ENCODE results near the gene MOGAT3.
A peak's percentile ranks its signal among the peaks of the same experiment; 100 is the strongest.

The MOGAT3 gene

DNA sequence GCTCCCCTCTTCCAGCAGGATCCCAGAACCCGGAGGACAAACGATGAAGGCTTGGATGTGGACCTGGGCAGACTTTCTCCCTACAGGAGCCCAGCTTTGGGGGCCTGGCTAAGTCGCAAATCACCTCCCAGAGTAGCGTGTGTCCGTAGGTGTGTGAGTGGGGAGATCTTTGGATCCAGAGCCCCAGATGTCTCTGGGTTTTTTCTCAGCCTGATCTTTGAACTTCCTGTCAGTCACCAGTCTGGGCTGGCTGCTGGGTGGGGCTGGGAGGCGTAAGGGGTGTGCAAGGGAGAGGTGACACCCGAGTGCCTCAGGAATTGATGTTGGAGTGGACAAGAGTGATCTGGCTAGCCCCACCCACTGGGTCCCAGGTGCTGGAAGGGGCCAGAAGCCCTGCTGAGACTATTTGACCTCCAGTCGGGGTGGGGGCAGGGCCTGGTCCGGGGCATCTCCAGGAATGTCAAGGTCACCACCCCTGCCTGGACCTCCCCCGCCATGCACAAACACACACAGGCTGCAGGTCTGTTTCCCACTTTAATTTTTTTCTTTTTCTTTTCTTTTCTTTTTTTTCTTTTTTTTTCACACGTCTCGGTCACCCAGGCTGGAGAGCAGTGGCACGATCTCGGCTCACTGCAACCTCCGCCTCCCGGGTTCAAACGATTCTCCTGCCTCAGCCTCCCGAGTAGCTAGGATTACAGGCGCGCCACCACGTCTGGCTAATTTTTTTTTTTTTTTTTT is at the start of gene MOGAT3:
Gene MOGAT3, minus strand, starts transcription at position 175 of the 738 bp plus-strand sequence. CDS start 182 bp downstream, outside the sequence.
- no peak for DNase-seq

DNA sequence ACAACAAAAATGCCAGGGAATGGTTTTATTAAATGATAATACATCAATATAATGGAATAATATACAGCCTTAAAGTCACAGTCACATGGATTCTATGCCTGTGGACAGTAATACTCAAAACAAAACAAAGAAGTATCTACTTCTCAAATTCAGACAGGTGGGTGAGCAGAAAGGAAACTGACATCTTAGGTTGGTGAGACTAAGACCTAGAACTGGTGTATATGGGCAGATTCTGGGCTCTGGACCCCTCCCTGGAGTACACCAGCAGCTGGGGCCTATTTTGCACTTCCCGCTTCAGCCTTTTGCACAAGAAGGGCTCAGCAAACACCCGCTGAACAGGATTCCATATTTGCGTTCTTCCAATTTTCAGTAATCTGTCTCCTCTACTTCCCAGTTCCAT is 49.5 kb upstream of the MOGAT3 start:
- DNase-seq = no peak

DNA sequence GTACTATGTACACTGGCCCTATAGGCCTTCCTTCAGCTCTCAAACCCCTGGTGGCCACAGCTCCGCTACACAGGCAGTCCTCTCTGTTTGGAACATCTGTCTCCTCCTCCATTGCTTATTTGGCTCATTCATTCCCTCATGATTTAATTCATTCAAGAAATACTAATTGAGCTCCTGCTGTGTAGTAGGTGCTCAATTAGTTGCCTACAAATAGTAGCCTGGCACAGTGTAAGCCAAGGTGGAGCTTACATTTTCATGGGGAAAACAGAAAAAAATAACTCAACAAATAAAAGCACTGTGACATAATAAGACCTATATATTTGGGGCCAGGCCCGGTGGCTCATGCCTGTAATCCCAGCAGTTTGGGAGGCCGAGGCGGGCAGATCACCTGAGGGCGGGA is 47.4 kb upstream of the MOGAT3 start:
- DNase-seq = no peak

GRCh38 chr7:101245147-101245668 is 44.4 kb upstream of the MOGAT3 start:
- DNase-seq = no peak

- peak; percentile 95 for DNase-seq
These were observed 43.7 kb upstream of the MOGAT3 start, which contains the start of gene FIS1 for GRCh38 chr7:101244375-101245146. FIS1 (minus strand) TSS chr7:101245081; CDS start chr7:101245004, 77 bp downstream.

- DNase-seq = no peak
These were observed 43.0 kb upstream of the MOGAT3 start for GRCh38 chr7:101243646-101244374.

GRCh38 chr7:101241443-101242349 is 40.9 kb upstream of the MOGAT3 start:
- no peak for DNase-seq

DNA sequence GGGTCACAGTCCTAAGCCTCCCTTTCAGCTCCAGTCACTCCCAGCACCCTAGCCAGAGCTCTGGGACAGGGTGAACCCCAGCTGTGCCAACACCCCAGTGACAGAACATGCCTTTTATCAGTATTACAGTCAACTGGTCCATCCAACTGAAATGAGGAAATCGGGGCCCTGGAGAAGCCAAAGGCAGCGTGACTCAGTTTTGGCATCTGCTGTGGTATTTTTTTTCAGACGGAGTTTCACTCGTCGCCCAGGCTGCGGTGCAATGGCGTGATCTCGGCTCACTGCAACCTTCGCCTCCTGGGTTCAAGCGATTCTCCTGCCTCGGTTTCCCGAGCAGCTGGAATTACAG is 40.2 kb upstream of the MOGAT3 start:
- no peak for DNase-seq

DNA sequence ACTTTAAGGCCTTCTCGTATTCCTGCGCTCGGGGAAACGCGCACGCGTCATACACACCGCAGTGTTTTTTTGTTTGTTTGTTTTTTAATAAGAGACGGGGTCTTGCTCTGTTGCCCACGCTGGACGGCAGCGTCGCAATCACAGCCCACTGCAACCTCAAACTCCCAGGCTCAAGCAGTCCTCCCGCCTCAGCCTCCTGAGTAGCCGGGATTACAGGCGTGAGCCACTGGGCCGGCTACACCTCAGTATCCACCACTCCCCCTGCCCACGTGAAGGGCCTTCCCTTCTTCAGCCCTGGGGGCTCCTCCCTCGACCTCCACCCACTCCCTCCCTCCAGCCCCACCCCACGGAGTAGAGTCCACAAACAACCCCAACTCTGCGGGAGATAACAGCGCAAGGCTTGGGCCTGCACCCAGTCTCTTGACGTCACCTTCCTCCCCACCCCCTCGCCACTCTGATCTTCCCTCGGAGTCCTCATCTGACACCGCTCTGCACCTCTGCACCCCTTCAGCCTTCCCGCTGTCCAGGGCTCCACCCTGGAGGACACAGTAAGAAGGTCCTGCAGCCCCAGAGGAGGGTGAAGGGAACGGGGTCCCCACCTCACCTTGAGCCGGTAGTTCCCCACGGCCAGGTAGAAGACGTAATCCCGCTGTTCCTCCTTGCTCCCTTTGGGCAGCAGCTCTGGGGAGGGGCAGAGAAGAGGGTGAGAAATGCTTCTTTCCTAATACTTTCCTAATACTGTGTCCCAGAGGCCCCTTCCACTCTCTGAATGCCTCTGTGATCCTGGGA is 39.6 kb upstream of the MOGAT3 start:
- DNase-seq = no peak

GRCh38 chr7:101239951-101240220 is 39.0 kb upstream of the MOGAT3 start:
- DNase-seq = no peak

GRCh38 chr7:101239191-101239950 is 38.5 kb upstream of the MOGAT3 start:
- DNase-seq = no peak

DNA sequence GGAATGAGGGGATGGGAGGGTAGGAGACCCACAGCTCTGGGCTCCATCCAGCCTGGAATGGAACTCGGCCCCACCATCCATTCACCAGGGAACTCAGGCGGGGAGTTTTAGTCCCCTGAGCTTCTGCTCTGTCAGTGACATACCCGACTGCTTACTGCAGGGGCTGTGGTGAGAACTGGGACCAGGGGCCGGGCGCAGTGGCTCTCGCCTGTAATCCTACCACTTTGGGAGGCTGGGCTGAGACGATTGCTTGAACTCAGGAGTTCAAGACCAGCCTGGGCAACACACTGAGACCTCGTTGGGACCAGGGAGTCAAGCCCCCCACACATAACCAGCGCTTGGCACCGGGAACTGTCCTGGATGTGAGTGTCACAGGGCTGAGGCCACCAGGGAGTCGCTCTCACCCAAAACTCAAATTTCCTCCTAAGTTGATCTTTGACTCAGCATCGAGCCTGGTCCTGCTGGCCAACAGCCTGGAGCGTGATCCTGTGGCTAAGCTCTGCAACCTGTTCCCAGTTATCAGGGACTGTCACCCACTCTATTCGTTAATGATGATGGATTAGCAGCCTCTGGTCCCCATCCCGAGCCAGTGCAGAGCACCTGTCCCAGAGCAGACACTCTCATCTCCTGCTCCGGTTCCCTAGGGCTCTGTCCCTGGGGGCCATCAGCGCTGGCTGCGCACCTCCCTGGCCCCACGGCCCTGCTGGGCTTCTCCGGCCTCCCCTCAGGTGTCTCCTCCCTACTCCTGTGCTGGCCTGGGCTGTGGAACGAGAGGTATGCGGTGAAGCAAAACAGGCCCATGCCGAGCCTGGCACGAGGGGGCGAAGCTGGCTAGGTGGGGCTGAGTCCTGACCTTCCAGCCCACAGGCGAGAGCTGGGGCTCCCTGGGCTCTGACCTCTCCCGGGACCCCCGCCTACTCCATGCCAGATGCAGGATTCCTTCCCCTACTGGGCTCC is 37.7 kb upstream of the MOGAT3 start:
- DNase-seq = no peak

- DNase-seq = no peak
These were observed 36.6 kb upstream of the MOGAT3 start, which contains the start of gene CLDN15 for GRCh38 chr7:101237206-101238067. CLDN15 (minus strand) TSS chr7:101237802; CDS start chr7:101237581, 221 bp downstream.

DNA sequence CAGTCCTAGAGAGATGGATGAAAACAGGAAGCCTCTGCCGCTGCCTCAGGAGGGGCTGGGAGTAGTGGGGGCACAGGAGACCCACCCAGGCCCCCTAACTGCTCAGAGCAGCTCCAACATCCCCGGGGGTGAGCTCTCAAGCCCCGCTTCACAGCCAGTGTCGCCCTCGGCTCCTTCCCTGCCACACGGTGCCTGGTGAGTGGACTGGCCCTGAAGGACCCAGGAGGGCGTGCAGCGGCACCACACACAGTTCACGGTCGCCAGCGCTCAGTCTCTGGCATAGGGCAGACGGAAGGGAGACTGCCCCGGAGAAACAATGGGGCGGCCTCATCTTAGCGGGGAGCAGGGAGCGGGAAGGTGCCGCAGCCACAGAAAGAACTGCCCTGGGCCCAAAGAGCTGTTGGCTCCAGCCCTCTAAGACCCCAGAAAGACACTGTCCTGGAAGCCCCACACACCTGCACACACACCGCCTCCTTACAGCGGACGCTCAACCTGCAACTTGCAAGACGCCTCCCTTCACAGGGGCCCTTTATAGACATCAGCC is 35.5 kb upstream of the MOGAT3 start:
- DNase-seq = no peak

- DNase-seq = no peak
These were observed 34.7 kb upstream of the MOGAT3 start for GRCh38 chr7:101235522-101235921.

- DNase-seq = no peak
These were observed 34.2 kb upstream of the MOGAT3 start for GRCh38 chr7:101235050-101235449.

GRCh38 chr7:101234636-101235035 is 33.8 kb upstream of the MOGAT3 start:
- no peak for DNase-seq

GRCh38 chr7:101233907-101234547 is 33.2 kb upstream of the MOGAT3 start:
- no peak for DNase-seq

Data from activated naive CD4-positive, alpha-beta T cell treated with Interleukin-2 at 50 U/mL for 16 hours (primary cell).